K562 (cell line): ENCODE measurements around the gene BLCAP. TPM values are rescaled to one million over a fixed set of nuclear protein-coding genes. Genes with fewer than 3 reads are reported as not detected.

Source experiments
- CREB1 ChIP-seq, 2 experiments: sonication (generic) in 1 of 2; formaldehyde crosslinking in 1 of 2; IDR thresholded peaks; 2 replicates each; pipeline versions ENCODE4 v1.6.1 to v1.8.0; 2012 to 2022; ENCODE audit warnings: inconsistent platforms in 1 of 2, mild to moderate bottlenecking in 1 of 2, missing genetic modification reagents in 1 of 2, moderate library complexity in 1 of 2
- EWSR1 ChIP-seq: fragments of 450-650 bp; IDR thresholded peaks from 2 replicates; pipeline ENCODE4 v1.6.1; 2018; ENCODE audit warnings: borderline replicate concordance, mild to moderate bottlenecking, low read depth, moderate library complexity; ENCODE audit not compliant: partially characterized antibody
- HDGF ChIP-seq: fragments of 450-650 bp; IDR thresholded peaks from 2 replicates; pipeline ENCODE4 v1.6.1; 2016
- HNRNPK ChIP-seq: fragments of 200-400 bp; formaldehyde crosslinking; IDR thresholded peaks from one replicate; pipeline ENCODE4 v1.6.1; 2018; ENCODE audit warnings: mild to moderate bottlenecking, low read depth, low read length; ENCODE audit not compliant: poor library complexity, severe bottlenecking
- KLF10 ChIP-seq: fragments of 250-450 bp; sonication (Bioruptor Pico); IDR thresholded peaks from 2 replicates; pipeline ENCODE4 v1.6.1; 2021; ENCODE audit warnings: matching md5 sums
- LARP7 ChIP-seq: fragments of 450-650 bp; IDR thresholded peaks from 2 replicates; pipeline ENCODE4 v1.6.1; 2016
- MBD2 ChIP-seq: sonication (generic); IDR thresholded peaks from 2 replicates; pipeline ENCODE4 v1.6.1; 2016; ENCODE audit warnings: low read depth, borderline replicate concordance
- SLC30A9 ChIP-seq: fragments of 250-450 bp; sonication (Bioruptor Pico); IDR thresholded peaks from 2 replicates; pipeline ENCODE4 v1.8.0; 2022; ENCODE audit warnings: mild to moderate bottlenecking, moderate library complexity
- ZNF140 ChIP-seq: fragments of 250-450 bp; sonication (Bioruptor Pico); IDR thresholded peaks from 2 replicates; pipeline ENCODE4 v1.8.0; 2021; ENCODE audit warnings: moderate library complexity, mild to moderate bottlenecking, inconsistent platforms
- ZNF217 ChIP-seq: sonication (generic); formaldehyde crosslinking; IDR thresholded peaks from 2 replicates; pipeline ENCODE4 v1.8.0; 2022; ENCODE audit warnings: mild to moderate bottlenecking, missing genetic modification reagents
- ZNF408 ChIP-seq: fragments of 250-450 bp; sonication (Bioruptor Pico); IDR thresholded peaks from 2 replicates; pipeline ENCODE4 v1.4.0; 2020; ENCODE audit warnings: low read depth, mild to moderate bottlenecking, moderate library complexity
- ZNF551 ChIP-seq: fragments of 250-450 bp; sonication (Bioruptor Pico); IDR thresholded peaks from 2 replicates; pipeline ENCODE4 v1.5.0; 2021; ENCODE audit warnings: mild to moderate bottlenecking, moderate library complexity
- ZSCAN29 ChIP-seq: fragments of 450-650 bp; IDR thresholded peaks from 2 replicates; pipeline ENCODE4 v1.6.1; 2017
- polyA plus RNA-seq, 8 experiments: library from polyadenylated mRNA; depleted of rRNA in 4 of 8; stranded (reverse) in 5 of 8; unstranded in 3 of 8; fragments of >200 nt; fragmentation: Nextera tagmentation in 2 of 8; fragmentation: Illumina TruSeq in 1 of 8; extraction: Ambion mirVana in 2 of 8; extraction: Trizol in 1 of 8; gene quantifications; 2 replicates each; pipeline versions ENCODE4 v1.2.1 to v1.2.3, GENCODE V29; 2011 to 2014; ENCODE audit warnings: inconsistent platforms in 1 of 8, missing spikeins in 1 of 8
- total RNA-seq, 7 experiments: library from RNA; depleted of rRNA in 6 of 7; stranded (reverse); fragments of >200 nt in 6 of 7; fragmentation: Illumina TruSeq in 2 of 7; extraction: Trizol in 2 of 7; gene quantifications; 2 replicates each; pipeline versions ENCODE4 v1.2.1 to v1.2.3, GENCODE V29; 2011 to 2021; ENCODE audit warnings: low replicate concordance in 1 of 7
- TF ChIP-seq, protein P1 (sequence below): fragments of 250-450 bp; sonication (Bioruptor Pico); IDR thresholded peaks from 2 replicates; pipeline ENCODE4 v1.4.0; 2020; ENCODE audit warnings: borderline replicate concordance
- TF ChIP-seq, protein P2 (sequence below), 2 experiments: fragments of 450-650 bp; conservative IDR thresholded peaks; 2 replicates each; pipeline ENCODE4 v1.6.1; 2017; ENCODE audit warnings: mild to moderate bottlenecking in 2 of 2, moderate library complexity in 2 of 2
- TF ChIP-seq, protein P3 (sequence below): fragments of 250-450 bp; sonication (Bioruptor Pico); IDR thresholded peaks from 2 replicates; pipeline ENCODE4 v1.5.0; 2021; ENCODE audit warnings: mild to moderate bottlenecking, moderate library complexity
- TF ChIP-seq, protein P4 (sequence below): fragments of 450-650 bp; IDR thresholded peaks from 2 replicates; pipeline ENCODE4 v1.6.1; 2016; ENCODE audit warnings: borderline replicate concordance
- TF ChIP-seq, protein P5 (sequence below): sonication (generic); formaldehyde crosslinking; IDR thresholded peaks from 2 replicates; pipeline ENCODE4 v1.8.0; 2022; ENCODE audit warnings: mild to moderate bottlenecking, missing genetic modification reagents

BLCAP gene
- total and polyA plus RNA-seq, 9 of the 15 experiments (the other 6 are each of a cell fraction or from before 2014, with no cell fraction given), result 16.9 to 41.5 (median 27.6) TPM

DNA sequence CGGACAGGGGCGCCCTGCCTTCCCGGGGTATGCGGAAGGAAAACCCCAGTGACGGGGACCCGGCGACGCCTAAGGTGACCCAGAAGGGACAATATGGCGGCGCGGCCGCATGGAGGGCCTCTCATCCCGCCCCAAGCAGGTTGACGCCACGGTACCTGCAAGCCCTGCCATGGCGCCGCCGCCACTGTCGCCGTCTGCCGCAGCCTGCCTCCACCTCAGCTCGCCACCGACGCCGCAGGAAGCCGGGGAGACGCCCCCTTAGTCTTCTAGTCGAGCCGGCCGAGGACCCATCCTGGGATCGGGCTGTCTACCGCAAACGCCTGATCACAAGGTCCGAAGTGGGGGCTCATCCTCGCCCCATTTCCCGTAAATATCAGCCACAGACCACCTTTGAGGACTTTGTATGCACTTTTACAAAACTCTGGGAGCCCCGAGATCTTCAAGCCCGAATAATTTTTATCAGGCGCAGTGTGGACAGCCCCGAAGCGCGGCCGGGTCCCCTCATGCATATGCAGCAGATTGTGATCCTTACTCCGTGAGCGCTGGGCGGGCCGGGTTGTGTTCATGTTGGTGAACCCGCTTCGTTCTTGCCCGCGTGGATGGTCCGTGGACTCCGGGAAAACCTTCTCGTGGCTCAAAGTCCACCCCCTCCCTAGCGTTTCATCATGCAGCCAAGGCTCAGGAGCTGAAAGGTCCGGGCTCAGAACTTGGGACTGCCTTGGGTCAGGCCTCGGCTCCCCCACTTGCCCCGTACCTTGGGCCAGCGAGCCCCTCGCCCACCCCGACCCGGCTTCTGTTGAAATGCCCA, at the start of gene BLCAP (continued):
- TF ChIP-seq CREB1 (IDR thresholded peaks at IDR 0.05) (0 out of 2 replicates have a peak, but pooled peaks have one; percentile 20), CREB1 (CRISPR knock-in tag; IDR thresholded peaks at IDR 0.05) (peak; percentile 13; the same call in 1 of the 2 replicates), KLF10 (no peak), ZNF217 (CRISPR knock-in tag) (no peak), SLC30A9 (CRISPR knock-in tag) (no peak), ZNF408 (CRISPR knock-in tag) (no peak), EWSR1 (no peak), LARP7 (no peak), HDGF (no peak), MBD2 (peak; percentile 38; the same call in 1 of the 2 replicates), HNRNPK (no peak), ZNF140 (CRISPR knock-in tag) (no peak), ZSCAN29 (peak; percentile 96), ZNF551 (CRISPR knock-in tag) (no peak)
- TF ChIP-seq, protein P1, sequence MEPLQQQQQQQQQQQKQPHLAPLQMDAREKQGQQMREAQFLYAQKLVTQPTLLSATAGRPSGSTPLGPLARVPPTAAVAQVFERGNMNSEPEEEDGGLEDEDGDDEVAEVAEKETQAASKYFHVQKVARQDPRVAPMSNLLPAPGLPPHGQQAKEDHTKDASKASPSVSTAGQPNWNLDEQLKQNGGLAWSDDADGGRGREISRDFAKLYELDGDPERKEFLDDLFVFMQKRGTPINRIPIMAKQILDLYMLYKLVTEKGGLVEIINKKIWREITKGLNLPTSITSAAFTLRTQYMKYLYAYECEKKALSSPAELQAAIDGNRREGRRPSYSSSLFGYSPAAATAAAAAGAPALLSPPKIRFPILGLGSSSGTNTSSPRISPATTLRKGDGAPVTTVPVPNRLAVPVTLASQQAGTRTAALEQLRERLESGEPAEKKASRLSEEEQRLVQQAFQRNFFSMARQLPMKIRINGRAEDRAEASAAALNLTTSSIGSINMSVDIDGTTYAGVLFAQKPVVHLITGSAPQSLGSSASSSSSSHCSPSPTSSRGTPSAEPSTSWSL (CRISPR knock-in tag), result no peak
- TF ChIP-seq, protein P2, sequence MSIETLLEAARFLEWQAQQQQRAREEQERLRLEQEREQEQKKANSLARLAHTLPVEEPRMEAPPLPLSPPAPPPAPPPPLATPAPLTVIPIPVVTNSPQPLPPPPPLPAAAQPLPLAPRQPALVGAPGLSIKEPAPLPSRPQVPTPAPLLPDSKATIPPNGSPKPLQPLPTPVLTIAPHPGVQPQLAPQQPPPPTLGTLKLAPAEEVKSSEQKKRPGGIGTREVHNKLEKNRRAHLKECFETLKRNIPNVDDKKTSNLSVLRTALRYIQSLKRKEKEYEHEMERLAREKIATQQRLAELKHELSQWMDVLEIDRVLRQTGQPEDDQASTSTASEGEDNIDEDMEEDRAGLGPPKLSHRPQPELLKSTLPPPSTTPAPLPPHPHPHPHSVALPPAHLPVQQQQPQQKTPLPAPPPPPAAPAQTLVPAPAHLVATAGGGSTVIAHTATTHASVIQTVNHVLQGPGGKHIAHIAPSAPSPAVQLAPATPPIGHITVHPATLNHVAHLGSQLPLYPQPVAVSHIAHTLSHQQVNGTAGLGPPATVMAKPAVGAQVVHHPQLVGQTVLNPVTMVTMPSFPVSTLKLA (conservative IDR thresholded peaks at IDR 0.05), result peak; percentile 81 to 88
- TF ChIP-seq, protein P3, sequence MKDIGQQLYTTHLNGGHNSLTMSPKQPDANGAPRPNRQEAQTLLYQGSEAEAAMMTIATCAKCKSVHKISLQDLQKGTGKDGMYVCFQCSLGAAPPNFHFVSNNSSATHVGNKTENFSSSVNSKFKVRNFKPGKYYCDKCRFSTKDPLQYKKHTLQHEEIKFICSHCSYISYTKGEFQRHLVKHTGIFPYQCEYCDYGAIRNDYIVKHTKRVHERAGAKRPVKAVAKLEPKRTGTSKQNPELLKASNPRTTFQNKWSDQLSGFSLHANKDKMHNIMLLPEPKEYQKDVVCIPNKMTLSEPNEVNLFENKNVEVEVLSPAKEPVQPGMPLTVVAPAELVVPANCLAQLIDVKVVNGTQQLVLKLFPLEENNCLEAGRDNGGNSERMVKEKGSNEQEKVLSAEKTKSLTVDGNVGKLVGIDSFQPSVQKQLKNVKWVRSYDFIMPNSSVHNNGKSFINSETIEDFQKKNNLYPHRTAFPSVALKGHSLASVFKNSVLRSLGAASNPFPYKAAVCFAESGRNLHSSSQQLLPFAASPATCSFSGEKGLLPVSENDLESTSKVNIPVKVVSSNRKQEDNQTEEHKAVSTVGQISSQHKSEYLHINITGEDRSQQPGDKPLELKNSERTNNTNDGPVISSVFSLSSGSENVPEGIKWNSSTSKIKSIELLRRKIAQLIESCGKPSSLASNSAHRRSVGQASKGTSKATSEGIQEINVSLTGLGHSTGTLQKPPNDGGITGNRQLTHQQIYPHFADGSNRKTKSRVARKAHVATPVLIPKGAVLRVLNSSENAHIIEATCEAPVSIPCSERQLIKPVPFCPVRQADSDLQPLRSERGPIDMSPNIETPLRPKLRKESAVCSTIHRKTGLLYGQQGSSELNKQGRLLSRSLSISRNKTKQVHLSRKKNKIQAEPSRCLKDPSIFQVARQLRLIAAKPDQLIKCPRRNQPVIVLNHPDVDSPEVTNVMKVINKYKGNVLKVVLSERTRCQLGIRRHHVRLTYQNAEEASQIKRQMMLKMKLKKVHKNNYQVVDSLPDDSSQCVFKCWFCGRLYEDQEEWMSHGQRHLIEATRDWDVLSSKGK (CRISPR knock-in tag), result no peak
- TF ChIP-seq, protein P4, sequence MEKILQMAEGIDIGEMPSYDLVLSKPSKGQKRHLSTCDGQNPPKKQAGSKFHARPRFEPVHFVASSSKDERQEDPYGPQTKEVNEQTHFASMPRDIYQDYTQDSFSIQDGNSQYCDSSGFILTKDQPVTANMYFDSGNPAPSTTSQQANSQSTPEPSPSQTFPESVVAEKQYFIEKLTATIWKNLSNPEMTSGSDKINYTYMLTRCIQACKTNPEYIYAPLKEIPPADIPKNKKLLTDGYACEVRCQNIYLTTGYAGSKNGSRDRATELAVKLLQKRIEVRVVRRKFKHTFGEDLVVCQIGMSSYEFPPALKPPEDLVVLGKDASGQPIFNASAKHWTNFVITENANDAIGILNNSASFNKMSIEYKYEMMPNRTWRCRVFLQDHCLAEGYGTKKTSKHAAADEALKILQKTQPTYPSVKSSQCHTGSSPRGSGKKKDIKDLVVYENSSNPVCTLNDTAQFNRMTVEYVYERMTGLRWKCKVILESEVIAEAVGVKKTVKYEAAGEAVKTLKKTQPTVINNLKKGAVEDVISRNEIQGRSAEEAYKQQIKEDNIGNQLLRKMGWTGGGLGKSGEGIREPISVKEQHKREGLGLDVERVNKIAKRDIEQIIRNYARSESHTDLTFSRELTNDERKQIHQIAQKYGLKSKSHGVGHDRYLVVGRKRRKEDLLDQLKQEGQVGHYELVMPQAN, result peak; percentile 78
- TF ChIP-seq, protein P5, sequence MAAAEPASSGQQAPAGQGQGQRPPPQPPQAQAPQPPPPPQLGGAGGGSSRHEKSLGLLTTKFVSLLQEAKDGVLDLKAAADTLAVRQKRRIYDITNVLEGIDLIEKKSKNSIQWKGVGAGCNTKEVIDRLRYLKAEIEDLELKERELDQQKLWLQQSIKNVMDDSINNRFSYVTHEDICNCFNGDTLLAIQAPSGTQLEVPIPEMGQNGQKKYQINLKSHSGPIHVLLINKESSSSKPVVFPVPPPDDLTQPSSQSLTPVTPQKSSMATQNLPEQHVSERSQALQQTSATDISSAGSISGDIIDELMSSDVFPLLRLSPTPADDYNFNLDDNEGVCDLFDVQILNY, result no peak
